Skeletal muscle cell (primary cell): ENCODE data around the gene LSP1.

Experiments used
- DNase-seq: peaks from one replicate; pipeline ENCODE4 v3.0.0-alpha.2; 2010; ENCODE audit warnings: low read depth
- H3K4me3 ChIP-seq: 2 replicates; pipeline ENCODE4 v1.5.1; 2011; ENCODE audit warnings: low read depth, mild to moderate bottlenecking, control low read depth, low read length, moderate library complexity

LSP1 gene

DNA sequence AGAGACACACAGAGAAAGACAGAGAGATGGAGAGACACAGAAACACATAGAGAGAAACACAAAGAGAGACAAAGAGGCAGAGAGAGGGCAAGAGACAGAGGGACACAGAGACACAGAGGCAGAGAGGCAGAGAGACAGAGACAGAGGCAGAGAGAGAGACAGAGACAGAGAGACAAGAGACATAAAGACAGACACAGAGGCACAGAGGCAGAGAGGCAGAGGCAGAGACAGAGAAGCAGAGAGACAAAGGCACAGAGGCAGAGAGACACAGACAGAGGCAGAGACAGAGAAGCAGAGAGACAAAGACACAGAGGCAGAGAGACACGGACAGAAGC, 7.8 kb upstream of the LSP1 start:
- H3K4me3 ChIP-seq, result no peak overlapping the region
- DNase-seq, result no peak

DNA sequence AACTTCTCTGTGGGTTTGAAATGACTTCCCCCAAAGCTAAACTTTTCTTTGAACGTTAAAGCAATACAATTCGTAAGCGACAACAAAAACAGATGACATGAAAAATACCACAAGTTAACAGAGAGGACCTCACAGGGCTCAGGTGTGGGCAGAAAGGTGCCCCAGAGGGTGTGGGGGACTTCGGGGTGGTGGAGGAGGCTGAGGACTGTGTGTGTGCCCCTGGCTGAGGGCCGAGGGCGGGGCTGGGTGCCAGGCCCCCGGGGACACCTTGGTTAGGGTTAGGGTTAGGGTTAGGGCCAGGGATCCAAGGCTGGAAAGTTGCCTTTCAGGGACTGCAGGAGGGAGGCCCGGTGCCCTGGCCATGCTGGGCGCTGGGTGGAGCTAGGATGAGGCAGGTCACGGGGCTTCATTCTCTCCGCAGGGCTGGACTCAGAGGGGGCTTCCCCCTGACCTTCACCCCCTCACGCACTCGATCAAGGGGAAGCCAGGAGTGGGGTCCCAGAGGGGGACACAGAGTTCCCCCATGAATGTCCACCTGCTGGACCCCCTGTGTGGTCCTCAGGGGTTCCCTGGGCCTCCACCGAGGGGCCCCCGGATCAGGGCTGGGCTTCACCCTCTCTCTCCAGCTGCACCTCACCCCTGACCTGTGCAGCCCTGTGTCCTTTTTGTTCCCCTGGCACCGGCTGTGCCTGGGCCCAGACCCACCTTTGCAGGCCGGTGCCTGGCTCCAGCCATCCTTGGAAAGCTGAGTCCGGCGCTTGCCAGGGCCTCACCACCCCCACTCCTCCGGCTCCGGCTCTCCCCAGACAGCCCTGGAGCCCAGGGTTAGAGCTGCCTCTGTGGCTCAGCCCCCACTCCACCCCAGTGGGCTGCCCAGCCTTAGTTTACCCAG, 7.1 kb upstream of the LSP1 start:
- no peak for DNase-seq

DNA sequence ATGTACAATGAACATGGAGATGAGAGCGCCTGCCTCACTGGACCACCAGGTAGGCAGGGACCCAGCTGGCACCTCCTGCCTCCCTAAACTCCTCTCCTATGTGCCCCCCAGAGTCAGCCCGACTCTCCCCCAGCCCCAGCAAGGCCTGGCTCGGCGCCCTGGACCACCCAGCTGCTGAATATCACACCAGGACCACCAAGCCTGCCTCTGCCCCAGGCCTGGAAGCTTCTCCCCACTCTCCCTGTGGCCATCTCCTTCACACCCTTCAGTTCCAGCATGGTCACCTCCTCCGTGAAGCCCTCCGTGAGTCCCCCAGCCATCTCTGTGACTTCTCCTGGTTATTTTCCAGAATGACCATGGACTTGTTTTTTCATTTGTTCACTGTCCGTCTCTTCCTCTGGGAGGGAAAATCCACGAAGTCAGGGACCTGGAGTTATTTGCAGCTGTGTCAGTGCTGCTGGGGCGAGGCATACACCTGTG, 6.4 kb upstream of the LSP1 start:
- DNase-seq, result no peak
- no peak overlapping the region for H3K4me3 ChIP-seq

More for the DNA sequence above, 7.1 kb upstream of the LSP1 start:
- H3K4me3 ChIP-seq, result no peak overlapping the region

DNA sequence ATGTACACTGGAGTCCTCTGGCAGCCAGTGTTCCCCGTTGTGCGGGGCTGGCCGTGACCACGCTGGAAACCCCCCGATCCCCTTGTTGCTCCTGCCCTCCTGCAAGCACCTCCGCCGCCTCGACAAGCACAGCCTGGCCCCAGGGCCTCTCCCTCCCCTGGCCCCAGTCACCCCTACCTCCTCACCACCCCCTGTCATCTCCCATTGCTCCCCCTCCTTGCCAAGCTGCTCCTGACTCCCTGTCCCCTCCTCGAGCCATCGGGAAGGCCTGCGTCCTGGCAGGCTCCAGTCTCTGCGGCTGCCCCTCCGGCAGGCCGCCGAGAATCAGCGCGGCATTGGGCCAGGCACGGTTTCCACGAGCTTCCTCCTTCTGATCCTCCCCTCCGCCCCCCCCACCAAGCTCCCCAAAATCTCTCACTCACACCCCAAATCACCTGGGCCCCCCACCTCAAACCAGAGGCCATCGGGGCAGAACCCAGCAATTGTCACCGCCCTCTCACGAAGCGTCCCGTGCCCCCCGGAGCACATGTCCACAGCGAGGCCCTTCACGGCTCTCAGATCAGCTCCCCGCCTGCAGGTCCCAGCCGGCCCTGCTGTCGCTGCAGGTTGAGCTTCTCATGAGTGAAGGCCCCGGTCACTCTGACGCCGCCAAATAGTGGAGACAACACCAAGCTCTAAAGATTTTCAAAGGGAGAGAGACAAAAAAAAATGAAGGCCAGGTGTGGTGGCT, 5.7 kb upstream of the LSP1 start:
- no peak overlapping the region for H3K4me3 ChIP-seq
- no peak for DNase-seq

DNA sequence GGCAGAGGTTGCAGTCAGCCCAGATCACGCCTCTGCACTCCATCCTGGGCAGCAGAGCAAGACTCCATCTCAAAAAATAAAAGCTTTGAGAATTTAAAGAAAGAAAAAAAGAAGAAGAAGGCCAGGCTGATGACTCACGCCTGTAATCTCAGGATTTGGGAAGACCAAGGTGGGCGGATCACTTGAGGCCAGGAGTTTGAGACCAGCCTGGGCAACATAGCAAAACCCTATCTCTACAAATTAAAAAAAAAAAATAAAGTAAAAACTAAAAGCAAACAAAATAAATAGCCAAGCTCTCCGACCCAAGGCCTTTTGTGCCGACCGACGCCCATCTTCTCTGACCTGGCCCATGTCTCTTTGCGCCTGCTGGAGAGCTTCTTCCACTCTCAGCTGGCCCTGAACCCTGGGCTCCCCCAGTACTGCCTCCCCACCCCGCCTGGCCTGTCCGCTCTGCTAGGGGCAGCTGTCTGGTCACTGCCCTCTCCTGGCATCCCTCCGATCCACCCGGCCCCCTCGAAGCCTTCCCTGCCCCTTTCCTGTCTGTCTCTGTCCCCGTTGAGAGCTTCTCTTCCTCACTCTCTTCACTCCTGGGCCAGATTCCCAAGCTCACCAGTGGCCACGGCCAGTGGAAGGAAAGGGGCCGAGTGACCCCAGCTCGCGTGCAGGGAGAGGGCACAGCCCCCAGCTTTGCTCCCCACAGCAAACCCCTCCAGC, 4.8 kb upstream of the LSP1 start:
- no peak for DNase-seq
- H3K4me3 ChIP-seq, result no peak overlapping the region

DNA sequence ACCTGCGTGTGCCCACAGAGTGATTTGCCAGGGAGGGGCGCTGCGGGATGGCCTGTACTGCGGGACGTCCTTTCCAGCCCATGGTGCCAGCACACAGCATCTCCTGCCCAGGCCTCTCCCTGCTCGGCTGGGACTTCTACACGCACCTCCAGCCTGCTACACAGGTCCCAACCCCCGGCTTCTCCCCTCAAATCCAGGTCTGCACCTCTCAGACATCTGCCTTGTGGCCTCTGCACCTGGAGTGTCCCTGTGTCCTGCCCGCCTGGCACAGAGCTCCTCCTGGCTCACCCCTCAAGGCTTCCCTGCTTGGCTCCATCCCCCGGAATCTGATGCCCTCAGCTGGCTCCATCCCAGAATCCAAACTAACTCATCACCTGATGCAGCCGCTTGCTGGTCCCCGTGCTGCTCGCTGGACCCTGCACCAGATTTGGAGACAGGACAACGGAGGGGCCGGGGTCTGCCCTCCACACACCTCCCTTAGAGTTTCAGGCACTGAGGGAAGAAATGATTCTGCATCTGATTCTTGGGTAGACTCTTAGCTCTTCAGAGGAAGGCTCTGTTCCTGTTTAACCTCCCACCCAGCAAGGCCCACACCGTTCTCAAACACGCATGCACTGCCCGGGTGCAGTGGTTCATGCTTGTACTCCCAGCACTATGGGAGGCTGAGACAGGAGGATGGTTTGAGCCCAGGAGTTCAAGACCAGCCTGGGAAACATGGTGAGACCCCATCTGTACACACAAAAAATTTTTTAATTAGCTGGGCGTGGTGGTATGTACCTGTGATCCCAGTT, 4.0 kb upstream of the LSP1 start:
- no peak for DNase-seq
- H3K4me3 ChIP-seq, result no peak overlapping the region

DNA sequence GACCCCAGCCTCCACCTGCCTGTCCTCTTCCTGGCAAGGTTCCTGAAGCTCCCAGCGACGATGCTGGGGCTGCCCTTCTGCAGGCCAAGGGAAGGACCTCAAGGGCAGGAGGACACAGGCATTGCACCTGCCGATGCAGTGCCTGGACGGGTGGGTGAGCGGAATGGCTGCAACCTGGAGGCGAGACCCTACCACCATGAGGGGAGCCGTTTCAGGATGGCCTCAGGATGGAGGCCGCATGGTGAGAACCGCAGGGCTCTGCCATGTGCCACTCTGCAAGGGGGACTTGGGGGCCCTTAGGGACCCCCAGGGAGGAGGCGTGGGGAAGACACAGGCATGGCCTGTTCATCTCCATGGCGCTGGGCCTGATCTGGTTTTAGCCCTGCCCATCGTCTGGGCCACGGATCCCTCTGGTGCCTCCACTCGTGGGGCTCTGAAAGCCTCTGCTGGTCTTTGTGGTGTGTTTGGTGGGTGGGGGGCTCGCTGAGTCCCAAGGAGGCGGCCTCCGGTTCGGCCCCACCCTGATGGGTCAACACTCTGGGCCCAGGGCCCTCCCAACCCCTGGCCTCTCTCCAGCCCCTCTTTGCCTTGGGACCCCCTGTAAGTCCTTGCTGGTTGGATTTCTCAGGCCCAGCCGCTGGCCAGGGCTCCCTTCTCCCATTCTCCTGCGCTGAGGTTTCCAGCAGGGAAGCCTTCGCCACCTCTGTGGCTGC, 1.3 kb upstream of the LSP1 start:
- no peak for DNase-seq
- no peak overlapping the region for H3K4me3 ChIP-seq

DNA sequence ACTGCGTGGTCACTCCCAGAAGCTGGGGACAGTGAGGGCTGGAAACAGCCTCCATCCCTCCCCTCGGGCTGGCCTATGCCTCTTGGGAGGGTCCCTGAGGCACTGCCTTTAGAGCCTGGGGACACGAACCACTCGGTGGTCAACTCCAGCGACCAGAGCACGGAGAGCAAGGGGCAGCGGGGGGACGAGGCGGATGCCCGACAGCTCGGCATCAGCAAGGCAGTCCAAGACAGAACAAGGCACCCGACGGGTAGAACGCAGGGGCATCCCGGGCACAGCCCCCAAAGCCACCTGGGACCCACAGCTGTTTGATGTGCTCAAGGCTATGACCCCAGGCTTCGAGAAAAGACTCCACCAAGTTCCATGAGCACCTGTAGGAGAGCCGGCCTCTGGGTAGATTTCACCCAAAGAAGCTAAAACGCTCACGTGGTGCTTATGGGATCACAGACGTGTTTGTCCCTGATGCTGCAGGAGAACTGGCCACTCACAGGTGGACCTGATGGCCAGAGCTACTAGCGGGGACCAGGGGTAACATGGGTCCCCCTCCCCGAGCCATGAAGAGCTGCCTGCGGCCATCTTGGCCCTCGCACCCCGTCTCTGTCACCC, 510 bp upstream of the LSP1 start:
- no peak overlapping the region for H3K4me3 ChIP-seq
- no peak for DNase-seq

DNA sequence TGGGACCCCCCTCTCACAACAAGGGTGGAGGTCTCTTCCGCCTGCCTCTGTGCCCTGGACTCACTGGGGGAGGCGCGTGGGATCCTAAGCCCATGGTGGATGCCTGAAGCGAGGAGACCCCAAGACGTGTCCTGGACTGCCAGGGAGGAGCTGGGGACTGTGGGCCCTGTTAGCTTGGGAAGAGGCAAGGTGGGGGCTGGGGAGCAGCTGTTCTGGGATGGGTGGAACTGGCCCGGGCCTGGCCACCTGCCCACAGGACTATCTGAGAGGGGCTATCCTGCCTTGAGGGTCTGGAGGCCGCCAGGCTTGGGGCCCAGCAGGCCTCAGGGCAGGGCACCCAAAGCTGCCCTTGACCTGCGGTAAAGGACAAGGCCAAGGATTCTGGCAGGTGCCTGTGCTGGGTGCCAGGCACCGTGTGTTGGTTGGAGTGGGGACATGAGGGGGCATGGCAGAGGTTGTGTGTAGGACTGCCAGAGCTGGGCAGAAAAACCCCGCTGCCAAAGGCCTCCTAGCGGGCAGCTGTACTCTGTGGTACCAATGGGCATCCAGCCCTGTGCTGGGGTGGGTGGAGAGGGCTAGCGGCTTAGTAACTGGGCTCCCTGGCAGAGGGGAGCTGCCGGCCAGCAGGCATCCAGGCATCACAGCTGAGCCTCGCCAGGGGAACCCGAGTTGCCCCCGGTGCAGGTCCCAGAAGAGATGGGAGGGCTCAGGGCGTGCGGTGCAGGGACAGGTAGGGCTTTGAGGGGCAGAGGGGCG, 670 bp downstream of the LSP1 start:
- no peak for DNase-seq
- no peak overlapping the region for H3K4me3 ChIP-seq

DNA sequence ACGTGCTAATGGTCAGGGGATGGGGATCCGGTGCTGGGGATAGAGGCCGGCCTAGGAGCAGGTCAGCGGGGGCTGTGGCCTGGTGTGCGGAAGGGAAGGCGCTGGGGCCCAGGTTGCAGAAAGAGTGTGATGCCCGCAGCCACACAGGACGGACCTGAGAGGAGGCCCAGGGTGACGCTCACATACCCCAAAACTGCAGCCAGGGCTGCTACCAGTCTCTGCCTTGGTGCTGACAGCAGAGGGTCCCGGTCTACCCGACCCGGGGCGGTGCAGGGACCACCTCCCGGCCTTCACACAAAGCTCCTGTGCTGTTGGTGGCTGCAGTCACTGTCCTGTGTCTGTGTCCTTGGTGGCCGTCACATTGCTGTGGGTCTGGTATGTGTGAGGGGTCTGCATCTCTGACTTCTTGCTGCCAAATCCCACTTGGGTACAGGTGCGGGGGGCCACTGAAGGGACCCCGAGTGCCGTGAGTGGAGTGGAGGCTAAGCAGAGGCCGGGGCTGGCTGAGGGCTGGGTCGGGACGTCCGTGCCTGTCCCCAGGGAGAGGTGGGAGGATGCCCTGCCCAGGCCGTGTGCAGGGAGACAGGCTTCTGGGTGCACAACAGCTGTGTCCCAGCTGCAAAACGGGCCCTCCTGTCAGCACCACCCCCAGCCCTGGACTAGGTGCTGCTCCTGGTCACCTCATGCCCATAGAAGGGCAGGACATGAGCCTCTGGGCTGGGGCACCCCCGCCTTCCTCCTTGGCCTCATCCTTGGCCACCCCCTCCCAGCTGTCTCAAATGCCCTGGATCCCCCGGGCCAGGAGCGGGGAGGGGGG, 1.5 kb downstream of the LSP1 start:
- no peak for DNase-seq
- H3K4me3 ChIP-seq, result no peak overlapping the region

DNA sequence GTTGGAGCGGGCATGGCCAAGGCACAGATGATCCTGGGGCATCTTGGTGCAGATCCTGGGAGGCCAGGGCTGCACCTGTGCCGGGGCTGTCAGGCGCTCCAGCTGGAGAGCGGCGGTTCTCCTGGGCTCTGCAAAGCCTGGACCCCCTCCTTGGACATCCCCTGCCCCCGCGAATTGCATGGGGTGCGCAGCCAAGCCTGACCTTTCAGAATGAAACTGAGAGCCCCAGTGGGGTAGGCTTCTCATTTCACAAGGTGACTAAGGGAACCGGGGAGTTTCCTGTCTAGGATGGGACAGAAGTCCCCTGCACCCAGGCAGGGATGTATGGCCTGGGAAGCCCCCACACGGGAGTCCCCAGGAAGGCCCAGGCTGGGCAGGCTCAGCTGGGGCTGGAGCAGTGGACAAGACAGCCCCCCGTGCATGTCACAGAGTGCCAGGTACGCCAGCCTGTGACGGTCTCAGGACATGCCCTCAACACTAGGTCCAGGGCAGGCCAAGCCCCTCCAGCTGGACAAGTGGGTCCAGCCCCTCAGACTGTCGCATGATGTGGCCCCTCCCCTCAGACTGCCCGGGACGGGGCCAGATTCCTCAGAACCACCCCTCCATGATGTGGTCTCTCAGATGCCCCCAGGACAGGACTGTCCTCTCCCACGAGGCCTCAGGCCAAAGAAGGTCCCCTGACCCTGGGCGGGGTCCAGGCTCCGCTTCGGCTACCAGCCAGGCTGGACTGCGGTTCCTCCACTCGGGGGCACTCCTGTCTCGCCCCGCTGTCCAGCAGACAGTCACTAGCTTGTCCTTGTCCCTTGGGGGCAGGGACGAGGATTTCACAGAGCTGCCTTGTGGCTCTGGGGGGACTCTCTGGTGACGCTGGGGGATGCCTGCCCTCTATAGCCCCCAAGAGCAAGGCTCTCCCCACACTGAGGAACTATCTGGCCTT, 2.3 kb downstream of the LSP1 start:
- DNase-seq, result no peak
- H3K4me3 ChIP-seq, result no peak overlapping the region

DNA sequence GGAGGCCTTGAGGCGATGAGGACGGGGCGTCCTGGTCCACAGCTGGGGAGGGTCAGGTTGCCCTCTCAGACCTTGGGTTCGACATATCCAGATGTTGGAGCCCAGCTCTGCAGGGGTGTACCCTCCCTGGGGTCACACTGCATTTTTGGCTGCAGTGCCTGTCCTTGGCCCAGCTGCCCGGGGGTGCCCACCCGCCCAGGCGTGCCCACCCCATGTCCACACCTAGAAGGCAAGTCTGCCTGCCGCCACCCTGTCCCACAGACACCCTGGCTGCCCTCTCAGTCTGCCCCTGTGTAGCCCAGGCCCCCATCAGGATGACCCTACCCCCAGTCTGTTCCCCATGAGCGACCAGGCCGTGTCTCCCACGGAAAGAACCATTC, 3.0 kb downstream of the LSP1 start:
- H3K4me3 ChIP-seq, result no peak overlapping the region
- no peak for DNase-seq

DNA sequence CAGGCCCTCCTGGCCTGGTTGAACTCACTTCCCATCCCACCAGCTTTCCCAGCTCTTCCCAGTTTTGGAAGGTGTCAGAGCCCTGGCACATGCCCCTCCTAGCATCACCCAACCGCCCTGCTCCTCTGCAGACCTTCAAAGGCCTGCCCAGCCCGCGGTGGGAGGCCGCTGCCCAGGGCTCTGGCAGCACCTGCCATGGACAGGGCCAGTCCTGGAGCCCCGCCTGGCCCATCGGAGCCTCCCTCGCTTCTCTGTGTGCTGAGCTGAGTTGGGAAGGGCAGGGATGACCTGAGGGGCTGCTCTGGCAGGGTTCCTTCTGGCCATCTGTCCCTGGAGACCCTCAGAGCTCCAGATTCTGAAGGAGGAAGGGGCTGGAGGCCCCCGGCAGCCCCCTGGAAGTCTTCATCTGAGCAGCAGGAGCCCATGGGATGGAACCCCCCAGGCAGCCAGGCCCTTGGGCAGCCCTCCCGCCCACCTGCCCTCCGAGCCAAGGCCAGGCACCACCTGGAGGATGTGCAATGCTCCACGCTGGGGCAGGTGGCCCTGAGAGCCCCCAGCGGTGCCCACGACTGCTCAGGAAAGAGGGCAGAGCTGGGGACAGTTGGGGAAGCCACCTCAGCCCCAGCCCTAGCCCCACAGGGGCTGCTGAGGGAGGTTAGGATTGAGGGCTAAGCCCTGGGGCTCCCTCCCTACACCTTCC, 3.6 kb downstream of the LSP1 start:
- no peak overlapping the region for H3K4me3 ChIP-seq
- DNase-seq, result no peak

DNA sequence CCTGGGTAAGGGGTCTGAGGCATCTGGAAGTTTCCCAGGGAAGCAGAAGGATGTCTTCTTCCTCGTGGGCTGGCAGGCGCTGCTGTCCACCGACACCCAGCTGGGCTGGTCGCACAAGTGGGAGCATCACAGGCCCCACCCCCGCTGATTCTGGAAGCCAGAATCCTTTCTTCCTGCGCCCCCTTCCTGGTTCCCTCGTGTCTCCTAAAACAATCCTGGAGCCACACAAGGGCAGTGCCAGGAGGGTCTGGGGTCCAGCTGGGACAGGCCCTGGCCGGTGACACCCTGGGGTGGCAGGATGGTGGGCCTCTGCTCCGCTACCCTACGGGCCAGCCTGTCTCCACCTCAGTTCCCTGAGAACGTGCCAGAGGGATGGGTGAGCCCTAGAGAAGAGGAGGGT, 4.2 kb downstream of the LSP1 start:
- H3K4me3 ChIP-seq, result no peak overlapping the region
- no peak for DNase-seq

DNA sequence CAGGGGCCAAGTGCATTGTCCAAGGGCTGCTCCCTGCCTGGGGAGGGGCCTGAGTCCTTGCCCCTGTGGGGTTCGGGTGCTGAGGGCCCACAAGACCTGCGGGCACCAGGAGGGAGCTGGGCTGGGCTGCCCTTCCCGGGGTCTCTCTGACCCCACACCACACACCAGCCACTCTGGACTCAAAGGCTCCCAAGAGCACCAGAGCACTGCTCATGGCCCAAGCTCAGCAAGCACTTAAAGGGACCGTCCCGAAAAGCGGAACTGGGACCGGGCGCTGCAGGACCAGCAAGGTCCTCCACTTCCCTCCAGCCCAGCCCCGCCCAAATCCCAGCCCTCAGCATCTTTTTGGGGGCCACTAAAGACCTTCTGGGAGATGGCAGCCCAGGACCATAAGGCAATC, 5.3 kb downstream of the LSP1 start:
- DNase-seq, result no peak
- no peak overlapping the region for H3K4me3 ChIP-seq

DNA sequence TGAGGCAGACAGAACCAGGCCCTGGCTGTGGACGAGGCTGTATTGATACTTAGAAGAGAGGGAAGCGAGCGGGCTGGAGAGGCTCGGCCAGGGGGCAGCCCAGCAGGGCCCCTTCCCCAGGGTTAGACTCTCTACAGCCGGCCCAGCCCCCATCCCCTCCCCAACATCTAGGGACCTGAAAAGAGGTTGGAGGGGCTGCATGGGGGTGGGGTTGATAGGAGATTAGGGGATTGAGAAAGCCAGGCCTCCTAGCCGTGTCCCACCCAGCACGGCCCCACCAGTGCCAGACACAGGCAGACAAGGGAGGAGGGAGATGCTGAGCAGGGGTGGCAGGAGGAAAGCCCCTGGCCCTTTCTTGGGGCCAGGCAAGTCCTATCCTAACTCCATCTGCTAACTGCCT, 5.7 kb downstream of the LSP1 start:
- no peak overlapping the region for H3K4me3 ChIP-seq
- DNase-seq, result no peak
